HEK293 (cell line): Measurements from ENCODE around the gene TAF5.
"Not testable (repeated sequence)": the region's sequence is repeated elsewhere in the genome, so short reads cannot be mapped to it uniquely, and the experiment has no call there.

Experiments used
- CTCF ChIA-PET: fragments of 350-600 bp; formaldehyde crosslinking; extraction: SDS; loops from one replicate; lab custom pipeline; 2021; ENCODE audit warnings: antibody characterized with exemption; lab: Yijun Ruan, JAX
- POLR2A ChIA-PET: fragments of 300-600 bp; formaldehyde crosslinking; extraction: SDS; loops from one replicate; lab custom pipeline; 2020; ENCODE audit warnings: antibody characterized with exemption, inconsistent platforms; lab: Yijun Ruan, JAX
- H3K27ac ChIP-seq: fragments of 200-500 bp; sonication (Bioruptor generic); 2 replicates; pipeline ENCODE4 v1.5.1; 2014; ENCODE audit warnings: low read depth, low read length, control low read depth, inconsistent platforms; ENCODE audit errors: extremely low read depth
- H3K36me3 ChIP-seq, 2 experiments: fragments of 200-500 bp in 1 of 2; sonication (Bioruptor generic) in 1 of 2; 1 replicate in 1 of 2; 2 replicates in 1 of 2; pipeline ENCODE4 v1.5.1; 2014 to 2017; ENCODE audit warnings: inconsistent platforms in 2 of 2, low read length in 2 of 2; ENCODE audit not compliant: control insufficient read depth in 2 of 2, insufficient read depth in 1 of 2
- H3K4me1 ChIP-seq: fragments of 200-500 bp; sonication (Bioruptor generic); 2 replicates; pipeline ENCODE4 v1.5.1; 2014; ENCODE audit warnings: mild to moderate bottlenecking, low read length, inconsistent platforms; ENCODE audit not compliant: control insufficient read depth, insufficient read depth
- H3K4me3 ChIP-seq: 2 replicates; pipeline ENCODE4 v1.5.1; 2011; ENCODE audit warnings: low read depth, mild to moderate bottlenecking, control low read depth, low read length, moderate library complexity
- H3K9me3 ChIP-seq: fragments of 200-500 bp; sonication (Bioruptor generic); 2 replicates; pipeline ENCODE4 v1.5.1; 2014; ENCODE audit warnings: low read depth, low read length, inconsistent platforms; ENCODE audit not compliant: control insufficient read depth, insufficient read depth
- GFI1B ChIP-seq: fragments of 450-650 bp; formaldehyde crosslinking; IDR thresholded peaks from 2 replicates; pipeline ENCODE4 v1.5.1; 2016; ENCODE audit warnings: missing biosample characterization, missing genetic modification characterization
- GLI2 ChIP-seq: fragments of 450-650 bp; formaldehyde crosslinking; IDR thresholded peaks from 2 replicates; pipeline ENCODE4; 2017; ENCODE audit warnings: missing biosample characterization, missing genetic modification characterization, low read depth, borderline replicate concordance
- KLF7 ChIP-seq: fragments of 450-650 bp; formaldehyde crosslinking; IDR thresholded peaks from 2 replicates; pipeline ENCODE4 v1.5.1; 2016; ENCODE audit warnings: missing biosample characterization, missing genetic modification characterization, borderline replicate concordance
- MYNN ChIP-seq: fragments of 450-650 bp; formaldehyde crosslinking; IDR thresholded peaks from 2 replicates; pipeline ENCODE4 v1.5.1; 2016; ENCODE audit warnings: missing biosample characterization, missing genetic modification characterization, borderline replicate concordance
- MZF1 ChIP-seq: fragments of 450-650 bp; formaldehyde crosslinking; IDR thresholded peaks from 2 replicates; pipeline ENCODE4 v1.5.1; 2017; ENCODE audit warnings: missing biosample characterization, missing genetic modification characterization, borderline replicate concordance
- OVOL3 ChIP-seq: fragments of 450-650 bp; formaldehyde crosslinking; IDR thresholded peaks from 2 replicates; pipeline ENCODE4 v1.5.1; 2016; ENCODE audit warnings: missing biosample characterization, missing genetic modification characterization
- SP3 ChIP-seq: fragments of 450-650 bp; formaldehyde crosslinking; IDR thresholded peaks from 2 replicates; pipeline ENCODE4 v1.5.1; 2016; ENCODE audit warnings: missing biosample characterization, missing genetic modification characterization
- ZBTB1 ChIP-seq: fragments of 450-650 bp; formaldehyde crosslinking; IDR thresholded peaks from 2 replicates; pipeline ENCODE4 v1.5.1; 2016; ENCODE audit warnings: missing biosample characterization, missing genetic modification characterization
- ZBTB11 ChIP-seq: fragments of 450-650 bp; formaldehyde crosslinking; conservative IDR thresholded peaks from 2 replicates; pipeline ENCODE4 v1.5.1; 2016; ENCODE audit warnings: low read depth, missing biosample characterization, missing genetic modification characterization
- ZBTB8A ChIP-seq: fragments of 450-650 bp; formaldehyde crosslinking; IDR thresholded peaks from 2 replicates; pipeline ENCODE4 v1.5.1; 2016; ENCODE audit warnings: missing biosample characterization, missing genetic modification characterization
- ZFP3 ChIP-seq: fragments of 450-650 bp; formaldehyde crosslinking; IDR thresholded peaks from 2 replicates; pipeline ENCODE4 v1.5.1; 2016; ENCODE audit warnings: low read depth, missing biosample characterization, missing genetic modification characterization
- ZNF112 ChIP-seq: fragments of 450-650 bp; formaldehyde crosslinking; IDR thresholded peaks from 2 replicates; pipeline ENCODE4 v1.5.0; 2017; ENCODE audit warnings: missing biosample characterization, missing genetic modification characterization
- ZNF121 ChIP-seq: fragments of 450-650 bp; formaldehyde crosslinking; IDR thresholded peaks from 2 replicates; pipeline ENCODE4 v1.5.1; 2016; ENCODE audit warnings: missing biosample characterization, missing genetic modification characterization
- ZNF138 ChIP-seq: fragments of 450-650 bp; formaldehyde crosslinking; IDR thresholded peaks from 2 replicates; pipeline ENCODE4 v1.5.1; 2016; ENCODE audit warnings: missing biosample characterization, missing genetic modification characterization, borderline replicate concordance
- ZNF146 ChIP-seq: fragments of 450-650 bp; formaldehyde crosslinking; IDR thresholded peaks from 2 replicates; pipeline ENCODE4 v1.5.1; 2016; ENCODE audit warnings: missing biosample characterization, missing genetic modification characterization
- ZNF16 ChIP-seq: fragments of 450-650 bp; formaldehyde crosslinking; IDR thresholded peaks from 2 replicates; pipeline ENCODE4 v1.5.1; 2016; ENCODE audit warnings: low read depth, missing biosample characterization, missing genetic modification characterization
- ZNF18 ChIP-seq: fragments of 450-650 bp; formaldehyde crosslinking; IDR thresholded peaks from 2 replicates; pipeline ENCODE4 v1.5.1; 2016; ENCODE audit warnings: missing biosample characterization, missing genetic modification characterization
- ZNF223 ChIP-seq: fragments of 450-650 bp; formaldehyde crosslinking; IDR thresholded peaks from 2 replicates; pipeline ENCODE4 v1.5.1; 2016; ENCODE audit warnings: missing biosample characterization, missing genetic modification characterization
- ZNF341 ChIP-seq: fragments of 450-650 bp; formaldehyde crosslinking; IDR thresholded peaks from 2 replicates; pipeline ENCODE4; 2016; ENCODE audit warnings: low read depth, missing biosample characterization, missing genetic modification characterization
- ZNF354C ChIP-seq: fragments of 450-650 bp; formaldehyde crosslinking; IDR thresholded peaks from 2 replicates; pipeline ENCODE4 v1.5.1; 2016; ENCODE audit warnings: missing biosample characterization, missing genetic modification characterization, low read depth, borderline replicate concordance
- ZNF433 ChIP-seq: fragments of 450-650 bp; formaldehyde crosslinking; IDR thresholded peaks from 2 replicates; pipeline ENCODE4 v1.5.1; 2016; ENCODE audit warnings: missing biosample characterization, missing genetic modification characterization, low read depth
- ZNF501 ChIP-seq: fragments of 450-650 bp; formaldehyde crosslinking; IDR thresholded peaks from 2 replicates; pipeline ENCODE4 v1.5.1; 2016; ENCODE audit warnings: missing biosample characterization, missing genetic modification characterization
- ZNF510 ChIP-seq: fragments of 450-650 bp; formaldehyde crosslinking; IDR thresholded peaks from 2 replicates; pipeline ENCODE4 v1.5.1; 2018; ENCODE audit warnings: mild to moderate bottlenecking, missing genetic modification characterization, missing biosample characterization; ENCODE audit not compliant: insufficient replicate concordance
- ZNF530 ChIP-seq: fragments of 450-650 bp; formaldehyde crosslinking; IDR thresholded peaks from 2 replicates; pipeline ENCODE4 v1.5.1; 2016; ENCODE audit warnings: low read depth, missing biosample characterization, missing genetic modification characterization
- ZNF555 ChIP-seq: fragments of 450-650 bp; formaldehyde crosslinking; conservative IDR thresholded peaks from 2 replicates; pipeline ENCODE4 v1.5.1; 2017; ENCODE audit warnings: missing biosample characterization, mild to moderate bottlenecking, missing genetic modification characterization, inconsistent platforms
- ZNF580 ChIP-seq: fragments of 450-650 bp; formaldehyde crosslinking; IDR thresholded peaks from 2 replicates; pipeline ENCODE4 v1.5.1; 2016; ENCODE audit warnings: missing biosample characterization, missing genetic modification characterization
- ZNF610 ChIP-seq: fragments of 450-650 bp; formaldehyde crosslinking; IDR thresholded peaks from 2 replicates; pipeline ENCODE4 v1.5.1; 2016; ENCODE audit warnings: missing biosample characterization, missing genetic modification characterization, borderline replicate concordance
- ZNF791 ChIP-seq: fragments of 450-650 bp; formaldehyde crosslinking; IDR thresholded peaks from 2 replicates; pipeline ENCODE4 v1.5.1; 2016; ENCODE audit warnings: missing biosample characterization, missing genetic modification characterization

Gene TAF5

GRCh38 chr10:103355906-103356599 lies 11.7 kb upstream of the TAF5 start:
- no peaks in the 10 kb centered on the region for H3K4me1 ChIP-seq
- POLR2A ChIA-PET: interaction anchor here (1.0 kb wide), 1 partner anchor 13 kb away, joined by 6 read pairs; no protein-coding TSS in a partner anchor
- TF ChIP-seq ZNF112 (tag by site-specific recombination): no peak
- TF ChIP-seq ZNF121 (tag by site-specific recombination): 0 out of 2 replicates have a peak, but pooled peaks have one; percentile 44
- TF ChIP-seq, all 188 proteins: peak for 1
- no peaks in the 10 kb centered on the region for H3K9me3 ChIP-seq
- H3K4me3 ChIP-seq: no peak overlapping the region
- CTCF ChIA-PET: interaction anchor here (0.6 kb wide), 1 partner anchor 22 kb away, joined by 5 read pairs; no protein-coding TSS in a partner anchor
- no peak overlapping the region for H3K27ac ChIP-seq
- no peaks in the 10 kb centered on the region for H3K36me3 ChIP-seq

GRCh38 chr10:103359493-103359892 lies 8.3 kb upstream of the TAF5 start:
- H3K36me3 ChIP-seq, H3K9me3 ChIP-seq, POLR2A ChIA-PET, H3K4me1 ChIP-seq, H3K4me3 ChIP-seq, H3K27ac ChIP-seq: not testable (repeated sequence)
- CTCF ChIA-PET: interaction anchor here (0.6 kb wide), 1 partner anchor 184 kb away, joined by 4 read pairs; no protein-coding TSS in a partner anchor
- TF ChIP-seq ZBTB1: peak; percentile 88; the same call in 1 of the 2 replicates
- TF ChIP-seq GLI2 (tag by site-specific recombination): peak; percentile 39; the same call in 1 of the 2 replicates
- TF ChIP-seq ZNF501: 0 out of 2 replicates have a peak, but pooled peaks have one; percentile 54
- TF ChIP-seq ZFP3 (tag by site-specific recombination): peak; percentile 59; the same call in 1 of the 2 replicates
- TF ChIP-seq OVOL3: peak; percentile 69; the same call in 1 of the 2 replicates
- TF ChIP-seq ZNF16 (tag by site-specific recombination): 0 out of 2 replicates have a peak, but pooled peaks have one; percentile 16
- TF ChIP-seq ZNF530: peak; percentile 71; the same call in 1 of the 2 replicates
- peak; percentile 29; the same call in 1 of the 2 replicates for TF ChIP-seq ZNF146 (tag by site-specific recombination)
- peak; percentile 34; the same call in 1 of the 2 replicates for TF ChIP-seq MZF1
- TF ChIP-seq KLF7 (tag by site-specific recombination): peak; percentile 74; the same call in 1 of the 2 replicates
- TF ChIP-seq ZNF223 (tag by site-specific recombination): peak; percentile 75; the same call in 1 of the 2 replicates
- TF ChIP-seq GFI1B (tag by site-specific recombination): 0 out of 2 replicates have a peak, but pooled peaks have one; percentile 51
- peak; percentile 86 for TF ChIP-seq ZBTB8A (tag by site-specific recombination)
- TF ChIP-seq ZNF433 (tag by site-specific recombination): peak; percentile 95
- peak; percentile 70 for TF ChIP-seq ZNF580 (tag by site-specific recombination)
- TF ChIP-seq ZNF354C (tag by site-specific recombination): peak; percentile 90; the same call in 1 of the 2 replicates
- TF ChIP-seq SP3 (tag by site-specific recombination): peak; percentile 47
- TF ChIP-seq MYNN (tag by site-specific recombination): 0 out of 2 replicates have a peak, but pooled peaks have one; percentile 12
- peak; percentile 69; the same call in 1 of the 2 replicates for TF ChIP-seq ZNF138 (tag by site-specific recombination)
- TF ChIP-seq ZNF18 (tag by site-specific recombination): peak; percentile 56; the same call in 1 of the 2 replicates
- peak; percentile 97 for TF ChIP-seq ZNF555 (tag by site-specific recombination)
- TF ChIP-seq ZBTB11 (tag by site-specific recombination): peak; percentile 90
- TF ChIP-seq ZNF510 (tag by site-specific recombination): peak; percentile 96
- peak; percentile 73; the same call in 1 of the 2 replicates for TF ChIP-seq ZNF791 (tag by site-specific recombination)
- TF ChIP-seq ZNF610 (tag by site-specific recombination): 0 out of 2 replicates have a peak, but pooled peaks have one; percentile 34
- TF ChIP-seq ZNF341: peak; percentile 40; the same call in 1 of the 2 replicates
